ENCODE data around the gene AUP1.

AUP1 gene

GRCh38 chr2:74535440-74535965 lies 6.0 kb upstream of the AUP1 start:
- no peak for DNase-seq (ENCODE audit: low spot score)

GRCh38 chr2:74534411-74534810 lies 4.9 kb upstream of the AUP1 start:
- no peak for DNase-seq (ENCODE audit: low spot score)

GRCh38 chr2:74533464-74533863 lies 4.0 kb upstream of the AUP1 start:
- DNase-seq (ENCODE audit: low spot score), result no peak

GRCh38 chr2:74532222-74532621 lies 2.7 kb upstream of the AUP1 start:
- peak; percentile 49 for DNase-seq (ENCODE audit: low spot score)

- DNase-seq (ENCODE audit: low spot score), result no peak
Observed at GRCh38 chr2:74531666-74532065, 2.2 kb upstream of the AUP1 start.

GRCh38 chr2:74530239-74531187 lies 1.0 kb upstream of the AUP1 start:
- DNase-seq (ENCODE audit: low spot score), result peak; percentile 43

- DNase-seq (ENCODE audit: low spot score), result peak; percentile 13
Observed at GRCh38 chr2:74528600-74529356, 728 bp downstream of the AUP1 start.

- DNase-seq (ENCODE audit: low spot score), result no peak
Observed at GRCh38 chr2:74527741-74528140, 1.8 kb downstream of the AUP1 start.

- DNase-seq (ENCODE audit: low spot score), result no peak
Observed at GRCh38 chr2:74526649-74527230, 2.8 kb downstream of the AUP1 start.

- DNase-seq (ENCODE audit: low spot score), result peak; percentile 26
Observed at GRCh38 chr2:74525717-74526648, 3.5 kb downstream of the AUP1 start, which contains the start of gene DQX1. Gene DQX1, minus strand, starts transcription at chr2:74526231. Its CDS starts 502 bp downstream, at chr2:74525729.

- no peak for DNase-seq (ENCODE audit: low spot score)
Observed at GRCh38 chr2:74524955-74525716, 4.4 kb downstream of the AUP1 start.

GRCh38 chr2:74524005-74524404 lies 5.5 kb downstream of the AUP1 start:
- DNase-seq (ENCODE audit: low spot score), result no peak

- no peak for DNase-seq (ENCODE audit: low spot score)
Observed at GRCh38 chr2:74522516-74522915, 7.0 kb downstream of the AUP1 start.

- no peak for DNase-seq (ENCODE audit: low spot score)
Observed at GRCh38 chr2:74516650-74517049, 12.9 kb downstream of the AUP1 start.

GRCh38 chr2:74515981-74516633 lies 13.4 kb downstream of the AUP1 start:
- peak; percentile 78 for DNase-seq (ENCODE audit: low spot score)

GRCh38 chr2:74515271-74515980 lies 14.1 kb downstream of the AUP1 start:
- DNase-seq (ENCODE audit: low spot score), result no peak

GRCh38 chr2:74514368-74515270 lies 14.9 kb downstream of the AUP1 start, which contains the start of gene TLX2:
Gene TLX2, plus strand, starts transcription at chr2:74514450. Its CDS starts 357 bp downstream, at chr2:74514807.
- no peak for DNase-seq (ENCODE audit: low spot score)

All from CD4-positive, alpha-beta T cell treated with Interleukin-15 for 4 hours (primary cell).